CD4-positive, alpha-beta T cell treated with Interleukin-2 at 100 ng/mL for 4 hours (primary cell): Measurements from ENCODE around the gene MARCHF3.
"Not testable (repeated sequence)": the region's sequence is repeated elsewhere in the genome, so short reads cannot be mapped to it uniquely, and the experiment has no call there.

Source experiments
- DNase-seq: peaks from one replicate; pipeline ENCODE4 v3.0.0-alpha.2; 2020; ENCODE audit warnings: low spot score

Gene MARCHF3

DNA sequence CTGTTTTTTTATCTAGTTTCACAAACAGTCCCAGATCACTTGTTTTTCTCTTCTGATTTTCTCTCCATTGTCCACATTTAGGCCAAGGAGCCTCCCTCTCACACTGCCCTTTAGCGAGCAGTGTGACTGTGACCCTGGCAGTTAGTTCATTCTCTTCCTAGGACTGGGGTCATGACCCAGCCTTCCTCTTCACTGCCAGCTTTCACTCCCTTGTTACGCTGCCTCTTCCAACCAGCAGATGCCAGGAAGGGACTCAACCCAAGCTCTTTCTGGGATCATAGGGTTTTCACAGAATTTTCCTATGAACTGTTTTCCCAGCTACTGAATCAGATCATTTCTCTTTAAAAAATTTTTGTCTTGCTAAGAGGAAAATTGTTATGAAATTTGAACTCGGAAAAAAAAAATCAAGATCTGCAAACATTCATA lies 182.5 kb downstream of the MARCHF3 start:
- DNase-seq, result no peak

GRCh38 chr5:126847456-126847820 lies 182.9 kb downstream of the MARCHF3 start:
- no peak for DNase-seq

- no peak for DNase-seq
Measured at GRCh38 chr5:126846744-126847455, 183.5 kb downstream of the MARCHF3 start.

- DNase-seq, result no peak
Measured at GRCh38 chr5:126846344-126846743, 184.0 kb downstream of the MARCHF3 start.

DNA sequence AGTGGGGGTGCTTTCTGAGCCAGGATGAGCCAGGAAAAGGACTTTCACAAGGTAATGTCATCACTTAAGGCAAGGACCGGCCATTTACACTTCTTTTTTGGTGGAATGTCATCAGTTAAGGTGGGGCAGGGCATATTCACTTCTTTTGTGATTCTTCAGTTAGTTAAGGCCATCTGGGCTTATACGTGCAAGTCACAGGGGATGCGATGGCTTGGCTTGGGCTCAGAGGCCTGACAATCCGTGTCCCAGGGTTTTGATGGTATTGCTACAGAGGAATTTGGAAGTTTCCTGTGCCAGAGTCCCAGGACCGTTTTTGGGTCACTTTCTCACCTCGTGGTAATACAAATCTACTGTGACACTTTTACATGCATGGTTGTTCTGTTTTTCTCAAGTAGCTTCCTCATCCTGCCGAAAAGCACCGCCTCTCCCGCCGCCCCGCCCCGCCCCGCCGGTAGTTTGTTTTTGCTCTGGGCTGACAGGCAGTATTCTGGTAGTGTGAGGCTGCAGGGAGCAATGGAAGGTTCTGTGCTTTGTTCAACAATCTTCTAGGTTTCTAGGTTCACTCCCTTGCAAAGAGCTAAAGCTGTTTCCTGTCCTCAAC lies 184.8 kb downstream of the MARCHF3 start:
- peak; percentile 60 for DNase-seq

DNA sequence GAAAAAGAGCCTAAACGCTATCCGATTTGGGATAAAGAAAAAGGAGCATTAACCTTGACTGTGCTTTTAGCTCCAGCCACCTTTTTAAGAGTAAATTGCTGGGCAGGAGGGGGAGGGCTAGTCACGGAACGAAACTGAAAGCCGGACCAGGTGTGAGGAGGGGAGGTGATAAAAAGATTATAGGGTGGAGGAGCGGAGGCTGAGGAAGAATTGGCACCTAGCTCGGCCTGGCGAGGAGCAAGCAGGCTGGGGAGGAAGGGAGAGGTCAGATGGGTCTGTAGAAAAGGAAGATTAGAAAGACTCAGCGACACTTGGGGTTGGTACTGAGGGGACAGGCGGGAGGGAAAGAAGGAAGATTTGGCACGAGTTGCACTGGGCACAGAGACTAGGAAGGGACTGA lies 187.0 kb downstream of the MARCHF3 start:
- DNase-seq, result not testable (repeated sequence)

GRCh38 chr5:126839407-126839806 lies 191.0 kb downstream of the MARCHF3 start:
- not testable (repeated sequence) for DNase-seq

DNA sequence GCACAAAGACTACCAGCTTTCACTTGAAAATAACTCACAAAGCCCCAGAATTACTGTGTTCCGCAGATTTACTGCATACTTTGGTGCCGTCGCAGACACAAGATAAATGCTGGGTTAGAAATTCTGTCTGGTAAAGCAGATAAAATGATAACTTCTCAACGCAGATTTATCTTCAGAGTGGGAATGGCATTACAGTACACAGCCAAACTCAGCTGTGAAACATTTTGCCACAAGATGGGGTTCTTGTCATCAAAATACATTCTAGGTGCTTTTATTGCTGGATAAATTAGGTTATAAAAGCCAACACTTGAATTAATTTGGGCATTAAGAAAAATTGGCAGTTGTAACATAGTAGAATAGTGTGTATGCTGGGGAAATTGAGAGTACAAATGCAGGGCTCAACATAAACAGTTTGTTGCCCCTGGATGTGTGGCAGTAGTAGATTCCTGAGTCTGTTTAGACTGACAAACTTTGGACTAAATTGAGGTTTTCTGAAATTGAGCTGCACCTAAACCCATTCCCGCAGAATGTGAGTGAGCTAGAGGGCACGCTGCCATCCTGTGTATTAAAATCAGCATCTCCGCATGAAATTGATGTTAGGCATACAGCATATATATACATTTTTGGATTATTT lies 192.3 kb downstream of the MARCHF3 start:
- DNase-seq, result peak; percentile 6

DNA sequence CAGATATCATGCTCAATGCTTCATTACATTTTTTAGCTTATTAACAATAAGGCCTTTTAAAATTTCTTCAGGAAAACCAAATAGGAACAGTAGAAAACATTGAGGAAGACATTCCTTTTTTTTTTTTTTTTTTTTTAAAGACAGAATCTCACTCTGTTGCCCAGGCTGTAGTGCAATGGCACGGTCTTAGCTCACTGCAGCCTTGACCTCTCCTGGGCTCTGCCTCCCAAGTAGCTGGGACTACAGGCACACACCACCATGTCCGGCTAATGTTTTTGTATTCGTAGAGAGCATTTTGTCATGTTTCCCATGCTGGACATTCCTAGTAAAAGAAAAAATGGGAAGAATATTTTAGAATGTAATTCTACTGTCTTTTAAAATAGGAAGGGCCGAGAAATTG lies 193.1 kb downstream of the MARCHF3 start:
- no peak for DNase-seq

GRCh38 chr5:126836778-126837177 lies 193.6 kb downstream of the MARCHF3 start:
- DNase-seq, result no peak

DNA sequence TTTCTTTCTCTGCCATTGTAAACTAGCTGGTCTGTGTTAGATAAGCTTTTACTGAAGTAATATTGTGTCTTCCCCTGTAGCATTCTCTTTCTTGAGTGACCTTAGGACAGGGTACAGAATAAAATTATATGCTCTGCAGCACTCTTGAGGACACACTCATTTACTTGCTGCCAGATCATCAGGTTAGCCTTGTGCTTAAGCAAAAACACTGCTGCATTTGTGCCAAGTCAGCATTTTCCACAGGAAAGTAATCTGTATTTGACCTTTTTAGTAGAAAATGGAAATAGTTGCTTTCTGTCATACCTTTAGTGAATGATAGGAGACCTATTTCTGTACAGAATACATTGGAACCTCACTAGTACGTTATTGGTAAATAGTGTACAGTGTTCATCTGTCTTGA lies 199.2 kb downstream of the MARCHF3 start:
- no peak for DNase-seq

DNA sequence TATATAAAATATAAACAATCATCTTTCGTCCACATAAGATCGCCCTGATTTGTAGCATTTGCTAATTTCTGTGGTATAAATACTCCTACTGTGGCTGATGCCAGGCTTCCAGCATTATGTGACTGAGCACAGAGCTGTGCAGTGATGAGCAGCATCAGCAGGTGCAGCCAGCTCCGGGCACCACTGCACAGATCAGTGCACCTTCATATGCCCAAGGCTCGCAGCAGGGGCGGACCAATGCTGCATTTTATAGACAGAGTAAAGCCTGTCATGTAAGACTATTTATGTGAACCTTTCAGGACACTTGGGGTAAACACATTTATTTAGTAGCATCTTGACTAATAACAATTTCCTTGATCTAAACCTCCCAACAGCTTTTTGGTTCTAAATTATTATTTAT lies 200.3 kb downstream of the MARCHF3 start:
- no peak for DNase-seq

- DNase-seq, result no peak
Measured at GRCh38 chr5:126829098-126829497, 201.3 kb downstream of the MARCHF3 start.

DNA sequence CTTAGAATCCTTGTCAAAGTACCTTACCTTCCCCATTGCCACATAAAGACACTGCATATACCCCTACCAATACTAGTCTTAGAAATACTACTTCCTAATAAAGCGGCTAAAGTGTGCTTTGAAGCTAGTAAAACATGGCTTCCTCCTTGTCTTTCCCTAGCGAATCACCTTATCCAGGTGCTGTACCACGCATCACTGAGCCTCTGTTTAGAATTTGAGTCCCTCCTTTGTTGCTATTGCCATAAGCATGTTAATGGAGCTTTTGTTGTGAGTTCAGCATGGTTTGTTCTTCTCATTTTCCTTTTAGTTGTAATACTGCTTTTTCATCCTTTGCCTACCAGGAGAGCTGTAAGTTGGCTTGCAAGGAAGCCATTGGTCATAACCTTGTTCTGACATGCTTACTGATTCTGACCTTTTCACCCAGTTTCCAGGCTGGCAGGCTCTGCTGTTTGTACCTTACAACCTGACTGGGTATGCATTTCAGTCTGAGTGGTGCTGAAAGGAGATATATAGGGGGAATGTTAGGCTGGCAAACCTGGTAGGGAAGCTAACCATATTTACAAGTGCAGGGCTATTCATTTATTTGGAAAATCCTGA lies 203.6 kb downstream of the MARCHF3 start:
- DNase-seq, result no peak

- no peak for DNase-seq
Measured at GRCh38 chr5:126819253-126819652, 211.1 kb downstream of the MARCHF3 start.

- no peak for DNase-seq
Measured at GRCh38 chr5:126818736-126819135, 211.6 kb downstream of the MARCHF3 start.
